Iris pigment epithelial cell (primary cell): ENCODE data around the gene PTPN7.
"Not testable (repeated sequence)": the region's sequence is repeated elsewhere in the genome, so short reads cannot be mapped to it uniquely, and the experiment has no call there.

Experiments
- DNase-seq: peaks from one replicate; pipeline ENCODE4 v3.0.0-alpha.2; 2011; ENCODE audit warnings: low read depth

The PTPN7 gene

DNA sequence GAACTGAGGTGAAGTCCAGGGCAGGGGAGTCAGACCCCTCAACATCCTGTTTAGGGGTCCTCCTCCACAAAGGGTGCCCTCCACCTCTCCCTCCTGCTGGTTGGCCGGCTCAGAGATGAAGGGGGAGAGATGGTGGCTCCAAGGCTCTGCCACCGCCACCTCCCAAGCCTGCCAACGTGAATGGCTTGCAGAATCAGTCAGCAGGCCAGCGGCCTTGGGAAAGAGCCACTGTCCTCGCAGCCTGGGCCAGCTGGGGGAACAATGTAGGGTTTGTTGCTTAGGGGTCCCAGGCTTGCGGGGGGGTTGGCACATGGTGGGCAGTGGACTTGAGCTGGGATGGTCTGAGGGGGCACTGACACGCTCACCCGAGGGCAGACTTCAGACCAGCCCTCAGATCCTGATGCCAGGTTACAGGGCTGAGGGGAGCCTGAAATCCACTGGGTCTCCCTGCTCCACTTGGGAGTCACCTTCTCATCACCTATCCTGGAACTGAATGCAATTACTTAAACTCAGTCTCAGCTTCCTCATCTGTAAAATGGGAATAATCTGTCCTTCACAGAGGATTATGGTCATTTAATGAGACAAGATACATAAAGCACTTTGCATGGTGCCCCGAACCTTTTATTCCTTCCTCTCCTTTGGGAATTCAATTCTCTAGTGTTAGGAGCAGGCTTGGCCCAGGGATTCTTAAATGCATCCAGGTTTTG lies 29.4 kb downstream of the PTPN7 start:
- DNase-seq = no peak

GRCh38 chr1:202130297-202130721 lies 30.1 kb downstream of the PTPN7 start:
- no peak for DNase-seq

DNA sequence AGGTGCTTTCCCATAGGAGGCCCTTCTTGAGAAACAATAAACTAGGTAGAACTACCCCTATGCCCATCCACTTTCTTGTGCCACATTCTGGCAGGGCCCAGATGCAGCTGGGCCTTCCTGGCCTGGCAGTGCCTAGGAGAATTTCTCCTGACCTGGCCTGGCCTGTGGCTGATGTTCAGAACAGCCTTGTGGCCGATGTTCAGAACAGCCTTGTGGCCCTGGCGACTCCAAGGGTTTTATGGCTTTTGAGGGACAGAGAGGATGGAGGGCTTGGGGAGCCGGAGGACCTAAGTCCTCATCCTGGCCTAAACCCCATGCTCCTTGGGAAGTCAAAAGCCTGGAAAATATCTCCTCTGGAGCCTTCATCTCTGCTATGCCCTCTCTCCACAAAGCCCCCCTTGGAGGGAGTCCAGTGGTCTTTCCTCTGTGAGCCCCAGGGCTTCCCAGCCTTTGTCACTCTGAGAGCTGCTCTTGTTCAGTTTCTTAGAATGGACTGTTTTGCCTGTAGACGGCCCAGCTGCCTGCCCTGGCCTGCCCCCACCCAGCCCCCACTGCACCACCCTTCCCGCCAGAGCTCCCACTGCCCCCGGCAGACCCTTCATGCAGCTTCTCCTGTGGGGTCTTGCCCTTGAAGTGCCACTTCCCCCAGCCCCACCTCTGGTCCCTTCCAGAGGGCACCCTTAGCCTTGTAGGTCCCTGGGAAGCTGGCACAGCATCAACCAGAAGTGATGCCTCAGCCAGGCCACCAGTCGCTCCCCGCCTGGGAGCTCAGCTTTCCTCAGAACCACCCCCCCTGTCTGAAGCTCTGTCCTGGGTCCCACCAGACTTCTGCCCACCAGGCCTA lies 30.7 kb downstream of the PTPN7 start:
- DNase-seq = no peak

DNA sequence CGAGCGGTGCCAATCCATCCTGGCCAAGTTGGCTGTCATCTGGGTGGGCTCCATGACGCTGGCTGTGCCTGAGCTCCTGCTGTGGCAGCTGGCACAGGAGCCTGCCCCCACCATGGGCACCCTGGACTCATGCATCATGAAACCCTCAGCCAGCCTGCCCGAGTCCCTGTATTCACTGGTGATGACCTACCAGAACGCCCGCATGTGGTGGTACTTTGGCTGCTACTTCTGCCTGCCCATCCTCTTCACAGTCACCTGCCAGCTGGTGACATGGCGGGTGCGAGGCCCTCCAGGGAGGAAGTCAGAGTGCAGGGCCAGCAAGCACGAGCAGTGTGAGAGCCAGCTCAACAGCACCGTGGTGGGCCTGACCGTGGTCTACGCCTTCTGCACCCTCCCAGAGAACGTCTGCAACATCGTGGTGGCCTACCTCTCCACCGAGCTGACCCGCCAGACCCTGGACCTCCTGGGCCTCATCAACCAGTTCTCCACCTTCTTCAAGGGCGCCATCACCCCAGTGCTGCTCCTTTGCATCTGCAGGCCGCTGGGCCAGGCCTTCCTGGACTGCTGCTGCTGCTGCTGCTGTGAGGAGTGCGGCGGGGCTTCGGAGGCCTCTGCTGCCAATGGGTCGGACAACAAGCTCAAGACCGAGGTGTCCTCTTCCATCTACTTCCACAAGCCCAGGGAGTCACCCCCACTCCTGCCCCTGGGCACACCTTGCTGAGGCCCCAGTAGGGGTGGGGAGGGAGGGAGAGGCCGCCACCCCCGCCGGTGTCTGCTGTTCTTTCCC lies 32.4 kb downstream of the PTPN7 start:
- DNase-seq = no peak

DNA sequence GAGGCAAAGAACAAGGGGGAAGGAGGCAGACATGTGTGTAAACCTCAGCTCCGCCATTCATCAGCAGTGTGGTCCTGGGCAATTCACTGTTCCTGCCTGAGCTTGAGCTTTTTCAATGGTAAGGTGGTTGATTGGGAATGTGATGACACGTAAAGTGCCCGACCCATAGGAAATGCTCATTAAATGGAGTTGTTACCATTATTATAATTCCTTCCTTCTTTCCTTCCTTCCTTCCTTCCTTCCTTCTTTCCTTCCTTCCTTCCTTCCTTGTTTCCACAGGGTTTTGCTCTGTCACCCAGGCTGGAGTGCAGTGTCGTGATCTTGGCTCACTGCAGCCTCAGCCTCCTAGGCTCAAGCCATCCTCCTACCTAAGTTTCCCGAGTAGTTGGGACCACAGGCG lies 33.3 kb downstream of the PTPN7 start:
- DNase-seq = no peak

DNA sequence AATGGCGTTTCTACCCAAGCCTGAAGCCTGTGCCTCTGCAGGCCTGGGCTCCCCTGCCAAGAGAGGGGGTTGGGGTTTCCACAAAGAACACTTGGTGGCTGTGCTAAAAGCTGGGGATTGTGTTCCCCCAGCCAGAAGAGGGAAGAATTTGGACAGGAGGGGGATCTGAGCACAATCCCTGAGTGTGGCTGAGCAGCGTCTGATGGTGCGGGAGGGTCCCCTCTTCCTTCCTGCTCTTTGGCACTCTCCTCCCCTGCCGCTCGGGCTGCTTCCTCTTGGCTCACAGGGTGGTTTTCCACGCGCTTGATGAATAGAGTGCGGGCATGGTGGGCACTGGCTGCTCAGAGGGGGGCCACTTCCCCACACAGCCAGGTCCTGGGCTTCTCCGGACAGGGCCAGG lies 34.0 kb downstream of the PTPN7 start:
- no peak for DNase-seq

GRCh38 chr1:202125611-202126010 lies 34.8 kb downstream of the PTPN7 start:
- no peak for DNase-seq

DNA sequence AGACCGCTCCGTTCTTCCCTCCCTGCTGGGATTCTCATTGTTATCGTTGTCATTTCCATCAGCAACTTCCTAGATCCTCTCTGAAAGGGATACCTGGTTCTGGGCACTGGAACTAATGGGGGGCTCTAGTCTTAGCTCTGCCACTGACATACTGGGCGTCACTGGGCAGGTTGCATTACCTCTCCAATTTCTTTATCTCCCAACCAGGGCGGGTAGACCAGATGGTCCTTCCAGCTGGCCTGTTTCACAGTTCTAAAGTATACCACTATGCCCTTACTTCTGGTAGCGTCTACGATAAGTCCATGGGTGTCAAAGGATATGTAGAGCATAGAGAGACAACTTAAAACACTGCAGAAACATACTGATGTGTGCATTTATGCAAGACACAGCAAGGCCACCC lies 36.3 kb downstream of the PTPN7 start:
- DNase-seq = no peak

- DNase-seq = no peak
Measured at GRCh38 chr1:202123336-202123813, 37.0 kb downstream of the PTPN7 start.

GRCh38 chr1:202122639-202123335 lies 37.6 kb downstream of the PTPN7 start, which contains the start of gene GPR37L1:
TSS of gene GPR37L1 (plus strand) at chr1:202122917. CDS start at chr1:202122964, 47 bp downstream.
- peak; percentile 41 for DNase-seq

DNA sequence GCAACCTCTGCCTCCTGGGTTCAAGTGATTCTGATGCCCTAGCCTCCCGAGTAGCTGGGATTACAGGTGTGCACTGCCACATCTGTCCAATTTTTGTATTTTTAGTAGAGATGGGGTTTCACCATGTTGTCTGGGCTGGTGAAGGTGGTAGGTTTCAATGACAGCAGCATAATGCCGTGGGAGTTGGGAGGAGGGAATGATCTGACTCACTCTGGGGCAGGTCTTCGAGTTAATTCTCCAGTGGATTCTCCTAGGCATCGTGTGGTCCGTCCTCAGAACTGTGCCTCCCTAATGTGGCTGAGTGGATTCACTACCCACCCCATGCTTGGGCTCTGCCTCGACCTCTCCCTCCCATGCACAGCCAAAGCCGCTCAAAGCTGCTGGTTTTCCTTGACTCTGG lies 39.4 kb downstream of the PTPN7 start:
- no peak for DNase-seq

- DNase-seq = no peak
Measured at GRCh38 chr1:202117898-202118371, 42.5 kb downstream of the PTPN7 start.

- no peak for DNase-seq
Measured at GRCh38 chr1:202116287-202116686, 44.1 kb downstream of the PTPN7 start.

- DNase-seq = no peak
Measured at GRCh38 chr1:202113690-202114300, 46.6 kb downstream of the PTPN7 start.

GRCh38 chr1:202112859-202113689 lies 47.3 kb downstream of the PTPN7 start:
- DNase-seq = no peak

GRCh38 chr1:202111589-202111988 lies 48.8 kb downstream of the PTPN7 start:
- not testable (repeated sequence) for DNase-seq

- DNase-seq = no peak
Measured at GRCh38 chr1:202110977-202111376, 49.4 kb downstream of the PTPN7 start.

DNA sequence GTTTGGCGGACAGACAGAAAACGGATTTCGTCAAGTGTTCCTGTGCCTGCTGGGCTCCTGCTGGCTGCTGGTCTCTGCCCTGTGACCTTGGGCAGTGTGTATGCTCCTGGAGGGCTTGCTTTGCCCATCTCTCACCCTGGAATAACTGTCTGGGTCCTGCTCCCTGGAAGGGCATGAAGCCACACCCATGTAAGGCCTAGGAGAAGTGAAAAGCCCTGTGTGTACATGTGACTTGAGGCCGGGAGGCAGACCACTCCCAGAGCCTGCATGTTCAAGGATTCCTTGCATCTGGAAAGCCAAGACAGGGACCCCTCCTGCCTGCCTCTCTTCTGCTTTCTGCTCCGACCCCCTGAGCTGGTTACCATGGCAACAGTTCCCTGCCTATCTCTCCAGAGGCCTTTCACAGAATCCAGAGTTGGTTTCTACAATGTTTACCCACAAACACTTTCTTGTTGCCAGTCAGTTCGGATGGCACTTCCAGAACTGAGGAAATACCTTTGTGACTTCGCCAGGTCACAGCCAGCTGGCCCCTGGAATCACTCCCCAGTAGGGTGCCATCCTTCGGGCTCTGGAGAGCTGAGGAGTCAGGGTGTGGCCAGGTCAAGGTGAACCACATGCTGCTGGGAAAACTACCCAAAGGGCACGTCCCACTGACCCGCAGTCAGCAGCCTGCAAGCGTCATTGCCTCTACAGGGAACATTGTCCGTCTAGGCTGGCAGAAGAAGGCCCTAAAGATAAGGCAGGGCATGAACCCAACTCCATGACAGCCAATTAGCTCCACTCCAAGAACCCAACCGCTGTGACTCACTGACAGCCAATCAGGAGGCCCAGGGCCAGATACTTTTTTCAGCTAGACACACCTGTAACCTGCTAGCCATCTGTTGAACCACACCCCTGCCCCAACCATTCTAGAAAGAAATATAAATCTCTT lies 52.3 kb downstream of the PTPN7 start:
- DNase-seq = no peak

- no peak for DNase-seq
Measured at GRCh38 chr1:202107321-202107761, 53.1 kb downstream of the PTPN7 start.
